ENCODE results near the gene GRM7.

Gene GRM7

GRCh38 chr3:7669641-7670040 lies 808.7 kb downstream of the GRM7 start:
- no peaks in the 10 kb centered on the region for H3K4me1 ChIP-seq (ENCODE audit: control insufficient read depth, low read length)
- H3K27ac ChIP-seq (ENCODE audit: low read depth, low read length): no peak overlapping the region
- no peak overlapping the region for H3K4me2 ChIP-seq (ENCODE audit: low read length)
- H3K27me3 ChIP-seq (ENCODE audit: control insufficient read depth, low read length): no peaks in the 10 kb centered on the region
- H3K9me2 ChIP-seq (replicated peaks; ENCODE audit: control insufficient read depth, low read length): no peaks in the 10 kb centered on the region
- H3K9me3 ChIP-seq (ENCODE audit: control insufficient read depth, insufficient read depth, low read length): no peaks in the 10 kb centered on the region
- H3K36me3 ChIP-seq (ENCODE audit: control insufficient read depth, low read length): no peaks in the 10 kb centered on the region
- no peaks in the 10 kb centered on the region for H3F3A ChIP-seq (ENCODE audit: control insufficient read depth, insufficient read depth)
- no peak overlapping the region for H3K4me3 ChIP-seq (ENCODE audit: low read length)
- H4K20me1 ChIP-seq (ENCODE audit: control insufficient read depth, insufficient read depth, low read depth, low read length): no peaks in the 10 kb centered on the region
- TF ChIP-seq CTCF (IDR thresholded peaks at IDR 0.05; ENCODE audit: low read depth, low read length, poor library complexity, severe bottlenecking): no peak
- TF ChIP-seq EZH2phosphoT487 (IDR thresholded peaks at IDR 0.05; ENCODE audit: borderline replicate concordance, low read length): no peak
- H3K79me2 ChIP-seq (ENCODE audit: control insufficient read depth, low read length): no peaks in the 10 kb centered on the region

- TF ChIP-seq CTCF (IDR thresholded peaks at IDR 0.05; ENCODE audit: low read depth, low read length, poor library complexity, severe bottlenecking): no peak
- no peak for TF ChIP-seq EZH2phosphoT487 (IDR thresholded peaks at IDR 0.05; ENCODE audit: borderline replicate concordance, low read length)
- Histone ChIP-seq H3K27ac (ENCODE audit: low read depth, low read length) (no peak overlapping the region), H3K4me1 (ENCODE audit: control insufficient read depth, low read length) (no peaks in the 10 kb centered on the region)
Measured at GRCh38 chr3:7678521-7678920, 817.6 kb downstream of the GRM7 start.

GRCh38 chr3:7682822-7683229 lies 821.9 kb downstream of the GRM7 start:
- H3K36me3 ChIP-seq (ENCODE audit: control insufficient read depth, low read length): no peaks in the 10 kb centered on the region

More at GRCh38 chr3:7678521-7678920, 817.6 kb downstream of the GRM7 start:
- H3K36me3 ChIP-seq (ENCODE audit: control insufficient read depth, low read length): no peaks in the 10 kb centered on the region
- H3F3A ChIP-seq (ENCODE audit: control insufficient read depth, insufficient read depth): no peaks in the 10 kb centered on the region
- no peak overlapping the region for H3K4me3 ChIP-seq (ENCODE audit: low read length)
- no peaks in the 10 kb centered on the region for H3K9me3 ChIP-seq (ENCODE audit: control insufficient read depth, insufficient read depth, low read length)
- no peaks in the 10 kb centered on the region for H3K9me2 ChIP-seq (replicated peaks; ENCODE audit: control insufficient read depth, low read length)
- H3K4me2 ChIP-seq (ENCODE audit: low read length): no peak overlapping the region
- H3K79me2 ChIP-seq (ENCODE audit: control insufficient read depth, low read length): no peaks in the 10 kb centered on the region
- no peaks in the 10 kb centered on the region for H3K27me3 ChIP-seq (ENCODE audit: control insufficient read depth, low read length)
- no peaks in the 10 kb centered on the region for H4K20me1 ChIP-seq (ENCODE audit: control insufficient read depth, insufficient read depth, low read depth, low read length)

More at GRCh38 chr3:7682822-7683229, 821.9 kb downstream of the GRM7 start:
- TF ChIP-seq EZH2phosphoT487 (IDR thresholded peaks at IDR 0.05; ENCODE audit: borderline replicate concordance, low read length) (no peak), CTCF (IDR thresholded peaks at IDR 0.05; ENCODE audit: low read depth, low read length, poor library complexity, severe bottlenecking) (no peak)
- H3K79me2 ChIP-seq (ENCODE audit: control insufficient read depth, low read length): no peaks in the 10 kb centered on the region
- H3K9me3 ChIP-seq (ENCODE audit: control insufficient read depth, insufficient read depth, low read length): no peaks in the 10 kb centered on the region
- no peak overlapping the region for H3K4me3 ChIP-seq (ENCODE audit: low read length)
- H3K9me2 ChIP-seq (replicated peaks; ENCODE audit: control insufficient read depth, low read length): no peaks in the 10 kb centered on the region
- no peak overlapping the region for H3K27ac ChIP-seq (ENCODE audit: low read depth, low read length)
- no peak overlapping the region for H3K4me2 ChIP-seq (ENCODE audit: low read length)
- no peaks in the 10 kb centered on the region for H3F3A ChIP-seq (ENCODE audit: control insufficient read depth, insufficient read depth)
- no peaks in the 10 kb centered on the region for H4K20me1 ChIP-seq (ENCODE audit: control insufficient read depth, insufficient read depth, low read depth, low read length)
- no peaks in the 10 kb centered on the region for H3K4me1 ChIP-seq (ENCODE audit: control insufficient read depth, low read length)
- no peaks in the 10 kb centered on the region for H3K27me3 ChIP-seq (ENCODE audit: control insufficient read depth, low read length)

Measured in DOHH2 (cell line).